PC-3 (cell line): ENCODE data around the gene CERK. TPM values are rescaled to one million over a fixed set of nuclear protein-coding genes. Genes with fewer than 3 reads are reported as not detected.
A peak's percentile ranks its signal among the peaks of the same experiment; 100 is the strongest.

Experiments used
- ATAC-seq: fragments of 200-7000 bp; cut with Tn5 transposase; 2 replicates; pipeline ENCODE4 v1.9.1; 2020; ENCODE audit warnings: mild to moderate bottlenecking, moderate library complexity
- BruUV-seq: library from RNA; stranded (reverse); fragments of 400-500 nt; replicated peaks from 2 replicates; lab custom pipeline; 2021; lab: Mats Ljungman, UMichigan
- CTCF ChIA-PET: fragments of 300-600 bp; sonication (Branson Sonifier 250); formaldehyde crosslinking; loops from one replicate; lab custom pipeline; 2022; ENCODE audit warnings: antibody characterized with exemption; lab: Charles Lee
- POLR2A ChIA-PET: fragments of 300-600 bp; sonication (Branson Sonifier 250); formaldehyde crosslinking; loops from one replicate; lab custom pipeline; 2022; ENCODE audit warnings: antibody characterized with exemption; ENCODE audit not compliant: unreplicated experiment; lab: Charles Lee
- DNase-seq: peaks from one replicate; pipeline ENCODE4 v3.0.0-alpha.2; 2015
- H2AFZ ChIP-seq: fragments of 300-600 bp; sonication (generic); 2 replicates; pipeline ENCODE4 v1.6.0; 2016; ENCODE audit warnings: antibody characterized with exemption, low read length
- H3F3A ChIP-seq: fragments of 300-600 bp; sonication (generic); one replicate; pipeline ENCODE4 v1.6.0; 2017; ENCODE audit warnings: antibody characterized with exemption, low read length, control low read depth, mild to moderate bottlenecking; ENCODE audit not compliant: unreplicated experiment
- H3K27ac ChIP-seq: fragments of 300-600 bp; sonication (generic); 2 replicates; pipeline ENCODE4 v1.5.1; 2016; ENCODE audit warnings: mild to moderate bottlenecking, low read length
- H3K27me3 ChIP-seq: fragments of 300-600 bp; sonication (generic); 2 replicates; pipeline ENCODE4 v1.6.1; 2016; ENCODE audit warnings: low read length, mixed read lengths
- H3K36me3 ChIP-seq: fragments of 300-600 bp; sonication (generic); 2 replicates; pipeline ENCODE4 v1.6.1; 2016; ENCODE audit warnings: low read depth, mixed run types, low read length, mixed read lengths
- H3K4me1 ChIP-seq: fragments of 300-600 bp; sonication (generic); 2 replicates; pipeline ENCODE4 v1.5.1; 2016; ENCODE audit warnings: low read length; ENCODE audit not compliant: insufficient read depth
- H3K4me2 ChIP-seq: fragments of 300-600 bp; sonication (generic); 2 replicates; pipeline ENCODE4 v1.6.0; 2016; ENCODE audit warnings: low read length
- H3K4me3 ChIP-seq: fragments of 300-600 bp; sonication (generic); 2 replicates; pipeline ENCODE4 v1.5.1; 2016; ENCODE audit warnings: mild to moderate bottlenecking, low read length, mixed read lengths
- H3K79me2 ChIP-seq: fragments of 300-600 bp; sonication (generic); 2 replicates; pipeline ENCODE4 v1.6.1; 2017; ENCODE audit warnings: low read length, mixed read lengths
- H3K9ac ChIP-seq: fragments of 300-600 bp; sonication (generic); 2 replicates; pipeline ENCODE4 v1.6.0; 2016; ENCODE audit warnings: mild to moderate bottlenecking, low read length
- H3K9me2 ChIP-seq: fragments of 300-600 bp; sonication (generic); replicated peaks from 2 replicates; pipeline ENCODE4 v1.6.1; 2016; ENCODE audit warnings: mixed run types, low read length, mixed read lengths
- H3K9me3 ChIP-seq: fragments of 300-600 bp; sonication (generic); 2 replicates; pipeline ENCODE4 v1.6.1; 2016; ENCODE audit warnings: low read length, mixed read lengths
- H4K20me1 ChIP-seq: fragments of 300-600 bp; sonication (generic); 2 replicates; pipeline ENCODE4 v1.6.1; 2016; ENCODE audit warnings: low read length, mixed read lengths
- CTCF ChIP-seq: fragments of 300-600 bp; sonication (generic); conservative IDR thresholded peaks from 2 replicates; pipeline ENCODE4 v1.5.1; 2017; ENCODE audit warnings: antibody characterized with exemption, low read depth, mild to moderate bottlenecking, low read length
- EZH2 ChIP-seq: fragments of 300-600 bp; sonication (generic); IDR thresholded peaks from one replicate; pipeline ENCODE4 v1.6.1; 2017; ENCODE audit warnings: antibody characterized with exemption, mild to moderate bottlenecking, low read length; ENCODE audit not compliant: unreplicated experiment
- EZH2phosphoT487 ChIP-seq: fragments of 300-600 bp; sonication (generic); IDR thresholded peaks from 2 replicates; pipeline ENCODE4 v1.6.1; 2018; ENCODE audit warnings: mild to moderate bottlenecking, antibody characterized with exemption, low read length, borderline replicate concordance
- intact Hi-C: fragments of 100-400 bp; cut with micrococcal nuclease; formaldehyde crosslinking; loops from 2 replicates; pipeline ENCODE4 v1.9.0; 2023
- total RNA-seq: library from RNA; depleted of rRNA; stranded (reverse); fragments of >200 nt; gene quantifications from 2 replicates; pipeline ENCODE4 v1.2.3, GENCODE V29; 2014

The CERK gene
- total RNA-seq, 1 experiment from 2014 or later: 21.6 TPM

- DNase-seq (no peak), ATAC-seq (no peak)
- H3K4me3 ChIP-seq: peak overlapping the region; percentile 100
- H3K9me3 ChIP-seq: no peaks in the 10 kb centered on the region
- BruUV-seq: no TSS peak
- H4K20me1 ChIP-seq: no peaks in the 10 kb centered on the region
- POLR2A ChIA-PET: interaction anchor here (0.5 to 1.1 kb wide), 4 partner anchors 9 to 365 kb away, joined by 3 to 11 read pairs (median 4); no protein-coding TSS in a partner anchor
- no peaks in the 10 kb centered on the region for H3K36me3 ChIP-seq
- H3K9me2 ChIP-seq: no peaks in the 10 kb centered on the region
- H3K27ac ChIP-seq: peak overlapping the region; percentile 80; the same call in 1 of the 2 replicates
- CTCF ChIA-PET: no interaction called here
- peaks cover 19% of the 10 kb centered on the region for H3K4me1 ChIP-seq
- TF ChIP-seq EZH2phosphoT487: no peak
- no peak for TF ChIP-seq EZH2
- TF ChIP-seq CTCF: no peak
- peak overlapping the region; percentile 100 for H3K9ac ChIP-seq
- no peaks in the 10 kb centered on the region for H3F3A ChIP-seq
- peaks cover 70% of the 10 kb centered on the region for H3K79me2 ChIP-seq
- no peaks in the 10 kb centered on the region for H3K27me3 ChIP-seq
- peak overlapping the region; percentile 94 for H3K4me2 ChIP-seq
- H2AFZ ChIP-seq: peak overlapping the region; percentile 81
- intact Hi-C loops: loop anchor here (2.0 to 10.0 kb wide), 2 partner anchors 20 to 198 kb away; no protein-coding TSS in a partner anchor
Measured at GRCh38 chr22:46763051-46763705, 25.1 kb upstream of the CERK start.

- Histone ChIP-seq H3K9me3 (no peaks in the 10 kb centered on the region), H3K4me2 (peak within 1 kb of the TSS; percentile 94), H2AFZ (peak within 1 kb of the TSS; percentile 81), H3K36me3 (no peaks in the 10 kb centered on the region), H3K9me2 (no peaks in the 10 kb centered on the region), H3F3A (no peaks in the 10 kb centered on the region), H3K4me3 (peak within 1 kb of the TSS; percentile 100), H3K79me2 (peaks cover 65% of the 10 kb centered on the region), H3K4me1 (peaks cover 19% of the 10 kb centered on the region), H4K20me1 (no peaks in the 10 kb centered on the region), H3K27ac (peak within 1 kb of the TSS; percentile 80), H3K9ac (peak within 1 kb of the TSS; percentile 100), H3K27me3 (no peaks in the 10 kb centered on the region)
- CTCF ChIA-PET: no interaction called here
- POLR2A ChIA-PET: interaction anchor here (0.5 to 1.1 kb wide), 3 partner anchors 8 to 366 kb away, joined by 3 to 5 read pairs (median 3); no protein-coding TSS in a partner anchor
- DNase-seq (peak; percentile 91), ATAC-seq (peak; percentile 89)
- TF ChIP-seq EZH2 (no peak), CTCF (no peak), EZH2phosphoT487 (no peak)
- intact Hi-C loops: loop anchor here (1.0 to 10.0 kb wide), 3 partner anchors 8 to 198 kb away; no protein-coding TSS in a partner anchor
- TSS peak; percentile 97 for BruUV-seq
Measured at GRCh38 chr22:46762238-46763050, 24.4 kb upstream of the CERK start, which contains the start of gene TBC1D22A. TBC1D22A (plus strand) TSS chr22:46762650; CDS start chr22:46762787, 137 bp downstream.
